ENCODE measurements around the gene LMAN2.

GRCh38 chr5:177389241-177390169, 38.0 kb upstream of the LMAN2 start:
- TF ChIP-seq, protein P1, sequence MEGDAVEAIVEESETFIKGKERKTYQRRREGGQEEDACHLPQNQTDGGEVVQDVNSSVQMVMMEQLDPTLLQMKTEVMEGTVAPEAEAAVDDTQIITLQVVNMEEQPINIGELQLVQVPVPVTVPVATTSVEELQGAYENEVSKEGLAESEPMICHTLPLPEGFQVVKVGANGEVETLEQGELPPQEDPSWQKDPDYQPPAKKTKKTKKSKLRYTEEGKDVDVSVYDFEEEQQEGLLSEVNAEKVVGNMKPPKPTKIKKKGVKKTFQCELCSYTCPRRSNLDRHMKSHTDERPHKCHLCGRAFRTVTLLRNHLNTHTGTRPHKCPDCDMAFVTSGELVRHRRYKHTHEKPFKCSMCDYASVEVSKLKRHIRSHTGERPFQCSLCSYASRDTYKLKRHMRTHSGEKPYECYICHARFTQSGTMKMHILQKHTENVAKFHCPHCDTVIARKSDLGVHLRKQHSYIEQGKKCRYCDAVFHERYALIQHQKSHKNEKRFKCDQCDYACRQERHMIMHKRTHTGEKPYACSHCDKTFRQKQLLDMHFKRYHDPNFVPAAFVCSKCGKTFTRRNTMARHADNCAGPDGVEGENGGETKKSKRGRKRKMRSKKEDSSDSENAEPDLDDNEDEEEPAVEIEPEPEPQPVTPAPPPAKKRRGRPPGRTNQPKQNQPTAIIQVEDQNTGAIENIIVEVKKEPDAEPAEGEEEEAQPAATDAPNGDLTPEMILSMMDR (IDR thresholded peaks at IDR 0.05; ENCODE audit: insufficient read depth, low read depth, low read length): no peak
- no peak for TF ChIP-seq EZH2 (IDR thresholded peaks at IDR 0.05; ENCODE audit: insufficient read depth, low read length)

All from astrocyte (in vitro differentiated cells and primary cell).